Breast epithelium (tissue), 3 donors: ENCODE results near the gene GAB2.

Source experiments
- CTCF ChIP-seq, 3 donors: fragments of 450-650 bp; IDR thresholded peaks; one replicate each; pipeline ENCODE4 v1.5.1; 2016 to 2017; ENCODE audit warnings: antibody characterized with exemption in 3 of 3, mild to moderate bottlenecking in 3 of 3, moderate library complexity in 3 of 3
- POLR2A ChIP-seq: fragments of 450-650 bp; IDR thresholded peaks from one replicate; pipeline ENCODE4 v1.6.1; 2016; ENCODE audit warnings: antibody characterized with exemption, mild to moderate bottlenecking, moderate library complexity

DNA sequence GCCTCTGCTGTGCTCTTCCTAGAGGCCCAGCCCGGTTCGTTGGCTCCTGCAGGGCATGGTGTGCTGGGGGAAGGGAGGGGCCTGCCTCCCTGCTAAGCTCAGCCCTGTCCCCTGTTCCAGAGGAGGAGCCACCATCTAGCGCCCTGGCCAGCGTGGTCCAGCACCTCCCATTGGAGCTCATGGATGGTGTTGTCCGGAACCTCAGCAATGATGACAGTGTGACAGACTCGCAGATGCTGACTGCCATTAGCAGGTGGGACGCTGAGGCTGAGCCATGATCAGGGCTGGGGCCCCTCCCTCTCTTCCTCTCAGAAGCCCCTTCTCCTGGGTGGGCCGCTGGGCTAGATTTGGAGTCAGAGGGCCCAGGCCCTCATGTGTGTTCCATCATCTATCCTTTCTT, 219.8 kb downstream of the GAB2 start:
- TF ChIP-seq CTCF (IDR thresholded peaks at IDR 0.05) (no peak), POLR2A (no peak)
